ENCODE measurements around the gene MLLT10. TPM values are rescaled to one million over a fixed set of nuclear protein-coding genes. Genes with fewer than 3 reads are reported as not detected.
"Not testable (repeated sequence)": the region's sequence is repeated elsewhere in the genome, so short reads cannot be mapped to it uniquely, and the experiment has no call there.

MLLT10 gene
- total RNA-seq, 1 donor from 2014 or later: 53.3 TPM

DNA sequence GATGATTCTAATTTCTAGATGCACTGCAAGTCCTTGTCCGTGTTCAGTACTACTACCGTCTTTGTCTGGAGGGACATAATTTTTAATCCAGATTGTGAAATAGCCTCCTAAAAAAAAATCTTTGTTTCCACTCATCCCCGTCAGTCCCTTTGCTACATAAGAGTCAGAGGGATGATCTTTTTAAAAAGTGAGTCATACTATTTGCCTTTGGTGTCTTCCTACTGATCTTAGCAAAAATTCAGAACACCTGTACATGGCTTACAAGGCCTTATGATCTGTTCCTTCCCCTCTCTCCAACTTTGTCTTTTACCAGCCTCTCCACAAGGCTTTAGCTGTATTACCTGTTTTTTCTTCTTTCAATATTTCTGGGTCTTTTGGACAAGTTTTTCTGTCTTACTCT is 173.5 kb downstream of the MLLT10 start:
- Histone ChIP-seq H3K36me3 (no peaks in the 10 kb centered on the region), H3K27me3 (no peaks in the 10 kb centered on the region), H3K4me1 (peaks cover 9% of the 10 kb centered on the region), H3K27ac (no peak overlapping the region), H3K9me3 (no peaks in the 10 kb centered on the region), H3K4me3 (no peak overlapping the region)
- DNase-seq (ENCODE audit: extremely low spot score in 2 of 2): no peak
- intact Hi-C loops (cut with DNase I): no loop called here
- TF ChIP-seq POLR2A (IDR thresholded peaks at IDR 0.05) (no peak), POLR2AphosphoS5 (IDR thresholded peaks at IDR 0.05; ENCODE audit: insufficient read depth in 1 of 2, low read depth in 1 of 2) (no peak)
- TF ChIP-seq, protein P1, sequence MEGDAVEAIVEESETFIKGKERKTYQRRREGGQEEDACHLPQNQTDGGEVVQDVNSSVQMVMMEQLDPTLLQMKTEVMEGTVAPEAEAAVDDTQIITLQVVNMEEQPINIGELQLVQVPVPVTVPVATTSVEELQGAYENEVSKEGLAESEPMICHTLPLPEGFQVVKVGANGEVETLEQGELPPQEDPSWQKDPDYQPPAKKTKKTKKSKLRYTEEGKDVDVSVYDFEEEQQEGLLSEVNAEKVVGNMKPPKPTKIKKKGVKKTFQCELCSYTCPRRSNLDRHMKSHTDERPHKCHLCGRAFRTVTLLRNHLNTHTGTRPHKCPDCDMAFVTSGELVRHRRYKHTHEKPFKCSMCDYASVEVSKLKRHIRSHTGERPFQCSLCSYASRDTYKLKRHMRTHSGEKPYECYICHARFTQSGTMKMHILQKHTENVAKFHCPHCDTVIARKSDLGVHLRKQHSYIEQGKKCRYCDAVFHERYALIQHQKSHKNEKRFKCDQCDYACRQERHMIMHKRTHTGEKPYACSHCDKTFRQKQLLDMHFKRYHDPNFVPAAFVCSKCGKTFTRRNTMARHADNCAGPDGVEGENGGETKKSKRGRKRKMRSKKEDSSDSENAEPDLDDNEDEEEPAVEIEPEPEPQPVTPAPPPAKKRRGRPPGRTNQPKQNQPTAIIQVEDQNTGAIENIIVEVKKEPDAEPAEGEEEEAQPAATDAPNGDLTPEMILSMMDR (IDR thresholded peaks at IDR 0.05): no peak

DNA sequence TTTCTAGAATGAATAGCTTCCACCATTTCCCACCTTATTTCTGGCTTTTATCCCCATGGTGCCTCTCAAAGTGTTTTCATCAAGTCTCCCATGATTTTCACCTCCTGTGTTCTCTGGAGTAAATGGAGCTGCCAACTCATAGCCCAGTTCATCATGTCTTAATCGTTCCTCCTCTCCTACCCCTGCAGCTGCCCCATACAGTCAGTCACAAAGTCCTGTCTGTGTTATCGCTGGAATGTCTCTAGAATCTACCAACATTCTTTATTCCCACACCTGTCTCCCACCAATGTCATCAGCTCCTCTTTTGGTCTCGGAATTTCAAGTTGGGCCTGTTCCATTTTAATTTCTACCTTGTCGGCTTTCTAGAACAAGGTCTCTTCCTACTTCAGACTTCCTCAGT is 178.9 kb downstream of the MLLT10 start:
- Histone ChIP-seq H3K9me3 (no peaks in the 10 kb centered on the region), H3K36me3 (peaks cover 0 to 12% of the 10 kb centered on the region in 2 donors), H3K4me3 (no peak overlapping the region), H3K27ac (no peak overlapping the region), H3K4me1 (no peaks in the 10 kb centered on the region), H3K27me3 (no peaks in the 10 kb centered on the region)
- TF ChIP-seq POLR2AphosphoS5 (IDR thresholded peaks at IDR 0.05; ENCODE audit: insufficient read depth in 1 of 2, low read depth in 1 of 2) (no peak), POLR2A (IDR thresholded peaks at IDR 0.05) (no peak)
- TF ChIP-seq, protein P1 (IDR thresholded peaks at IDR 0.05): no peak
- intact Hi-C loops (cut with DNase I): no loop called here
- DNase-seq (ENCODE audit: extremely low spot score in 2 of 2): no peak

DNA sequence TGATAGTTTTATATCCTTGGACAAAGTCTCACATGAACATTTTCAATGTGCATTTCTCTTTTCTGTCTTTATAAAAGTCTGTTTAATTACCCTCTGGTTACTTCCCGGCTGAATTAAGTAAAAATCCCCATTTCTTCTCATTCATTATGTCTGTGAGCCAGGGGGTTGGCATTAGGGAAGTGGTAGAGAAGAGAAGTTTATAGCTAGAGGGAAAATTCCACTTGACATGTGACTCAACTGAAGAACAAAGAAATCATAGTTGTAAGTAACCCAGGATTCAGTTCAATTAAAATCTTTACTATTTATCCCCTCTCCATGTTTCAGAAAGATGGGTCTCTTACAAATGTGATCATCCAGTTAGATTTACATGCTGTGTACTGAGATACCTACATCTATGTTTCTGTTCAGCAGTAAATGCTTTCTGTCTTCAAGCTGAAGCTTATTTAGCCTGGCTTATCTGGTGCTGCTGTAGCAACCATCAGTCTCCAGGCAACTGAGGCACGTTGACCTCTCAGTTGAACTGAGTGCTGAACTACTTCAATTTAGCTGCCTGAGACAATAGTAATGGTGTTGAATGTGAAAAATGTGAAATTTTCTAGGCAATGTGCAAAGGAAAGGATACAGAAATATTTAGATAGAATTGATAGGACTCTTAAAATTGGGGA is 181.6 kb downstream of the MLLT10 start:
- DNase-seq (ENCODE audit: extremely low spot score in 2 of 2): no peak
- no peak for TF ChIP-seq POLR2A (IDR thresholded peaks at IDR 0.05)
- TF ChIP-seq POLR2AphosphoS5 (IDR thresholded peaks at IDR 0.05; ENCODE audit: insufficient read depth in 1 of 2, low read depth in 1 of 2): no peak
- TF ChIP-seq, protein P1 (IDR thresholded peaks at IDR 0.05): no peak
- intact Hi-C loops (cut with DNase I): no loop called here
- no peaks in the 10 kb centered on the region for H3K4me1 ChIP-seq
- H3K36me3 ChIP-seq: peaks cover 0 to 12% of the 10 kb centered on the region in 2 donors
- no peaks in the 10 kb centered on the region for H3K9me3 ChIP-seq
- H3K4me3 ChIP-seq: no peak overlapping the region
- H3K27ac ChIP-seq: no peak overlapping the region
- H3K27me3 ChIP-seq: no peaks in the 10 kb centered on the region

DNA sequence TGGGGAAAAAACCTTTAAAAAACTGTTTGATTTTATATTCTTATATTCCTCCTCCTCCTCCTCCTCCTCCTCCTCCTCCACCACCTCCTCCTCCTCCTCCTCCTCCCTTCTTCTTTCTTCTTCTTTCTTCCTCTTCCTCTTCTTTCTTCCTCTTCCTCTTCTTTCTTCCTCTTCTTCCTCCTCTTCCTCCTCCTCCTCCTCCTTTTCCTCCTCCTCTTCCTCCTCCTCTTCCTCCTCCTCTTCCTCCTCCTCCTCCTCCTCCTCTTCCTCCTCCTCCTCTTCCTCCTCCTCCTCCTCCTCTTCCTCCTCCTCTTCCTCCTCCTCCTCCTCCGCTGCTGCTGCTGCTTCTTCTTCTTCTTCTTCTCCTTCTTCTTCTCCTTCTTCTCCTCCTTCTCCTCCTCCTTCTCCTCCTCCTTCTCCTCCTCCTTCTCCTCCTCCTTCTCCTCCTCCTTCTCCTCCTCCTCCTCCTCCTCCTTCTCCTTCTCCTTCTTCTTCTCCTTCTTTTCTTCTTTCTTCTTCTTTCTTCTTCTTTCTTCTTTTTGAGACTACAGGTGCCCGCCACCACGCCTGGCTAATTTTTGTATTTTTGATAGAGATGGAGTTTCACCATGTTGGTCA is 183.5 kb downstream of the MLLT10 start:
- H3K9me3 ChIP-seq; H3K4me3 ChIP-seq; intact Hi-C loops (cut with DNase I); DNase-seq (ENCODE audit: extremely low spot score in 2 of 2); H3K27ac ChIP-seq; H3K27me3 ChIP-seq; H3K4me1 ChIP-seq: not testable (repeated sequence)
- peaks cover 0 to 12% of the 10 kb centered on the region in 2 donors for H3K36me3 ChIP-seq

DNA sequence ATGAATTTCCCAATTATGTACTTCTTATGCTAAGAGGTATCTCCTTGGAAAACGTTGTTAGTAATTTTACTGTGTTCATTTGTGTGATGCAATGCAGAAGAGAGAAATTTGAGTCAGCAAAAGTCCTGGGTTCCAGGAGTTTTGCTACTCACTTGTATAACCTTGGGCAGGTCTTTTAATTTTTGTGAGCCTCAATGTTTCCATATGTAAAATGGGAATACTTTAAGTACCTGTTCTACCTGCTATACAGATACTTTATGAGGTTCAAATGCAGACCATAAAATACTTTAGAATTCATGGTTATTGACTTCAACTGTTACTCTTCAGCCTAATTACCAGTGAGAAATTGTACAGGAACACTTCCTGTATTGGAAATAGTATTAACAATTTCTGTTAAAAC is 185.5 kb downstream of the MLLT10 start:
- H3K36me3 ChIP-seq: peaks cover 0 to 3% of the 10 kb centered on the region in 2 donors
- no peaks in the 10 kb centered on the region for H3K27me3 ChIP-seq
- intact Hi-C loops (cut with DNase I): no loop called here
- TF ChIP-seq POLR2A (IDR thresholded peaks at IDR 0.05) (no peak), POLR2AphosphoS5 (IDR thresholded peaks at IDR 0.05; ENCODE audit: insufficient read depth in 1 of 2, low read depth in 1 of 2) (no peak)
- TF ChIP-seq, protein P1 (IDR thresholded peaks at IDR 0.05): no peak
- H3K4me1 ChIP-seq: peaks cover 7% of the 10 kb centered on the region
- H3K4me3 ChIP-seq: no peak overlapping the region
- H3K27ac ChIP-seq: no peak overlapping the region
- no peak for DNase-seq (ENCODE audit: extremely low spot score in 2 of 2)
- H3K9me3 ChIP-seq: no peaks in the 10 kb centered on the region

Data from vagina (tissue), 2 donors.